ENCODE data around the gene ZNF622. TPM values are rescaled to one million over a fixed set of nuclear protein-coding genes. Genes with fewer than 3 reads are reported as not detected.

The ZNF622 gene
- total RNA-seq, 4 donors from 2014 or later: 21.1 to 27.3 (median 25.5) TPM

- H3K9me3 ChIP-seq: no peaks in the 10 kb centered on the region
- no peak for TF ChIP-seq POLR2AphosphoS5 (IDR thresholded peaks at IDR 0.05)
- TF ChIP-seq EP300 (IDR thresholded peaks at IDR 0.05): no peak
- TF ChIP-seq POLR2A (IDR thresholded peaks at IDR 0.05): no peak
- TF ChIP-seq CTCF (IDR thresholded peaks at IDR 0.05): no peak
- H3K4me1 ChIP-seq: peaks cover 42% of the 10 kb centered on the region
- no peak overlapping the region for H3K4me3 ChIP-seq
- peaks cover 10% of the 10 kb centered on the region for H3K36me3 ChIP-seq
- no peak overlapping the region for H3K27ac ChIP-seq
- H3K27me3 ChIP-seq: no peaks in the 10 kb centered on the region
- 61% methylated on average over 3 of the region's 3 CpGs for whole genome bisulfite sequencing
- DNase-seq (ENCODE audit: low spot score in 2 of 2): no peak
Observed at GRCh38 chr5:16467363-16468219, 2.0 kb upstream of the ZNF622 start.

- Histone ChIP-seq H3K27ac (peak overlapping the region; percentile 82), H3K27me3 (no peaks in the 10 kb centered on the region), H3K9me3 (no peaks in the 10 kb centered on the region), H3K4me1 (peaks cover 57% of the 10 kb centered on the region), H3K4me3 (peak overlapping the region; percentile 76), H3K36me3 (peaks cover 34% of the 10 kb centered on the region)
- TF ChIP-seq EP300 (IDR thresholded peaks at IDR 0.05) (no peak), POLR2A (IDR thresholded peaks at IDR 0.05) (no peak), CTCF (IDR thresholded peaks at IDR 0.05) (no peak), POLR2AphosphoS5 (IDR thresholded peaks at IDR 0.05) (no peak)
- 7% methylated on average over 37 of the region's 40 CpGs for WGBS
- DNase-seq (ENCODE audit: low spot score in 2 of 2): peak in 1 of 2 donors; percentile 64
Observed at GRCh38 chr5:16464664-16465543, 696 bp downstream of the ZNF622 start.

GRCh38 chr5:16464231-16464630 lies 1.4 kb downstream of the ZNF622 start:
- Histone ChIP-seq H3K4me3 (peak overlapping the region; percentile 76), H3K27ac (no peak overlapping the region), H3K27me3 (no peaks in the 10 kb centered on the region), H3K9me3 (no peaks in the 10 kb centered on the region), H3K36me3 (peaks cover 41% of the 10 kb centered on the region), H3K4me1 (peaks cover 57% of the 10 kb centered on the region)
- 84% methylated on average over 1 of the region's 1 CpG for WGBS
- DNase-seq (ENCODE audit: low spot score in 2 of 2): no peak
- no peak for TF ChIP-seq POLR2AphosphoS5 (IDR thresholded peaks at IDR 0.05)
- no peak for TF ChIP-seq POLR2A (IDR thresholded peaks at IDR 0.05)
- TF ChIP-seq EP300 (IDR thresholded peaks at IDR 0.05): no peak
- TF ChIP-seq CTCF (IDR thresholded peaks at IDR 0.05): no peak

GRCh38 chr5:16461782-16462181 lies 3.8 kb downstream of the ZNF622 start:
- H3K4me3 ChIP-seq: no peak overlapping the region
- DNase-seq (ENCODE audit: low spot score in 2 of 2): no peak
- H3K9me3 ChIP-seq: no peaks in the 10 kb centered on the region
- peaks cover 60% of the 10 kb centered on the region for H3K36me3 ChIP-seq
- WGBS: 94% methylated on average over 1 of the region's 1 CpG
- no peaks in the 10 kb centered on the region for H3K27me3 ChIP-seq
- TF ChIP-seq POLR2AphosphoS5 (IDR thresholded peaks at IDR 0.05) (no peak), EP300 (IDR thresholded peaks at IDR 0.05) (no peak), CTCF (IDR thresholded peaks at IDR 0.05) (no peak), POLR2A (IDR thresholded peaks at IDR 0.05) (no peak)
- H3K4me1 ChIP-seq: peaks cover 51% of the 10 kb centered on the region
- H3K27ac ChIP-seq: no peak overlapping the region

GRCh38 chr5:16461026-16461425 lies 4.6 kb downstream of the ZNF622 start:
- no peak overlapping the region for H3K27ac ChIP-seq
- H3K4me1 ChIP-seq: peaks cover 53% of the 10 kb centered on the region
- no peaks in the 10 kb centered on the region for H3K9me3 ChIP-seq
- DNase-seq (ENCODE audit: low spot score in 2 of 2): no peak
- H3K36me3 ChIP-seq: peaks cover 67% of the 10 kb centered on the region
- no peak for TF ChIP-seq POLR2A (IDR thresholded peaks at IDR 0.05)
- WGBS: 94% methylated on average over 1 of the region's 1 CpG
- no peaks in the 10 kb centered on the region for H3K27me3 ChIP-seq
- no peak overlapping the region for H3K4me3 ChIP-seq
